HG03159 (cell line): ENCODE data around the gene SAE1.

ENCODE experiments used
- ATAC-seq: cut with Tn5 transposase; IDR thresholded peaks from one replicate; pipeline ENCODE4 v1.9.1; 2021; ENCODE audit warnings: mild to moderate bottlenecking, moderate library complexity; ENCODE audit not compliant: unreplicated experiment

Gene SAE1

GRCh38 chr19:47157431-47158321 lies 27.0 kb downstream of the SAE1 start:
- no peak for ATAC-seq

DNA sequence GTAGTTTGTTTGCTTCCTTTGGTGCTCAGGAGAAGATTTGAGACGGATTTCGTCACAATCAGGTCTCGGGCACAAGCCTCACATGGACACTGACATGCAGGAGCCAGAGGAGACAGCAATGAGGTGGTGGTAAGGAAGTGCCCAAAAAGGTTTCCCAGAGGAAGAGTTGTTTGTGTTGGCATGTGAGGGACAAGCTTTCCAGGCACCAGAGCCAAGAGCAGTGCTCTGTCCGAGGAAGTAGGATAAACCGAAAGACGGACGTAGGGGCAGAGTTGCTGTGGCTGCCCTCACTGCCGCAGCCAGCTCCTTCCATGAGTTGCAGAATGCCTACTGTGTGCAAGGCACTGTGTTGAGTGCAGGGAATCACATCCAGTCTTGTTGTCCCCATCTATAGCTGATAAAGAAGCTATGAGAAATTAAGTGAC lies 27.7 kb downstream of the SAE1 start:
- ATAC-seq = no peak

GRCh38 chr19:47158879-47159503 lies 28.4 kb downstream of the SAE1 start:
- no peak for ATAC-seq

GRCh38 chr19:47161876-47162489 lies 31.3 kb downstream of the SAE1 start:
- no peak for ATAC-seq

GRCh38 chr19:47168065-47168464 lies 37.4 kb downstream of the SAE1 start:
- ATAC-seq = no peak

DNA sequence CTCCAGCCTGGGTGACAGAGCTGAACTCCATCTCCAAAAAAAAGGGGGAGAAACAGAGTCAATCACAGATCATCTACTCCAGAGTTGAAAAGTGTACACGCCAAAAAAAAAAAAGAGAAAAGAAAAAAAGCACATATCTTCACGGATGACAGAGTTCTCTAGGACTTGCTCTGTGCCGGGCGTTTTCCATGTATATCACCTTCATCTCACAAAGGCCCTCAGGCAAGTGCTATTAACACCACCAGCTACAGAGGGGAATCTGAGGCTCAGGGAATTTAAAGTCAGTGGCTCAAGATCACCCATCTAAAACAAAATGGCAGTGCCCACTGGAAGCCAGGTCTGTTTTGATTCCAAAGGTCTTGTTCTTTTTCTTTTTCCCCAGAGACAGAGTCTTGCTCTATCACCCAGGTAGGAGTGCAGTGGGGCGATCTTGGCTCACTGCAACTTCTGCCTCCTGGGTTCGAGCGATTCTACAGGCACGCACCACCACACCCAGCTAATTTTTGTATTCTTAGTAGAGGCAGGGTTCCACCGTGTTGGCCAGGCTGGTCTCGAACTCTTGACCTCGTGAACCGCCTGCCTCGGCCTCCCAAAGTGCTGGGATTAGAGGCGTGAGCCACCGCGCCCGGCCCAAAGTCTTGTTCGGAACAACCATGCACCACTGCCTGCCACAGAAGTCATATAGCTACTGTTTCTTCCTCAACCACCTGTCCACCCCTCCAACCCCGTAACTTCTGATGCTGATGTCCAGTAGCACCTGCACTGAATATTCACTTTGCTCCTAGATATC lies 42.2 kb downstream of the SAE1 start:
- ATAC-seq = no peak

DNA sequence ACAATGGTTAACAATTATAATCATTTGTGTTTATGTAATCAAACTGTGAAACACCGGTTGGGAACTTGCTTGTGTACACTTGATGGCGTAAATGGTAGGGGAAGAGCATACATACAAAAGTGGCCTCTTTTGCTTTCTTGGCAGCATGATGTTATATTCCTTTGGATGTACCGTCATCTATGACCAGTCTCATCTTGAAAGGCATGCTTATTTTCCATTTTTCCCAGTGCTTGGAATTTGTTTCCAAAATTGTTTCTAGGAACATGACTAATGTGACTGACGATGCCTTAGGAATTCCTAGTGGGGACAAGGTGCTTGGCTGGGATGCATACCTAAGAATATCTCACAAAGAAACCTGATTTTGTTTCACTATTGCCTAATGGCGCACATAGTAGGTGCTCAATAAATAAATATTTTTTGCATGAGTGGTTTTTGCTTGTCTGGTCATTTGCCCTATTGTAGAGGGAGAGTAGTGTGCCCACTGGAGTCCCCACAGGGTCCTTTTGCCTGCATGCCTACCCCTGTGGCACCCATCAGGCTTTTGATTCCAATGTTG lies 45.5 kb downstream of the SAE1 start:
- no peak for ATAC-seq

DNA sequence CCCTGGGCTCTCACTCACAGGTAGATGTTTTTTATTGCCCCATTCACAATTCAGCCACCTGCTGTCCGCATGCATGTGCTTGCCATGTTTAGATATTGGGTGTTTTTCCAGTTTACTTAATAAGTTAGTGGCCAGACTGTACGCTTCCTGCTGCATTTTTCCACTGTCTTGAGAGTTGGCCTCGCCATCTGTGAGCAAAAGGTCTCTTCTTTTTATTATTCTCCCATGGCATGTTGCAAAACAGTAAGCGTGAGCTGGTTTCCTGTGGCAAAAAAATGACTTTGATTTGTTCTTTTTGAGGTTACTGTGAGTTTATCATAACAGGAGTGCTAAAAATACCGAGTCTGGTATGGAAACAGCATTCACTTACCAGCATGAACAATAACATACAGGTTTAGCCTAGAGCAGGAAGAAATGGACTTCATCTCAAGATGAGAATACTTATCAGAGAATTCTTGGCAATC lies 46.0 kb downstream of the SAE1 start:
- ATAC-seq = no peak

- no peak for ATAC-seq
Measured at GRCh38 chr19:47179653-47180310, 49.1 kb downstream of the SAE1 start.

- ATAC-seq = no peak
Measured at GRCh38 chr19:47183601-47184000, 53.0 kb downstream of the SAE1 start.

- peak; percentile 74 for ATAC-seq
Measured at GRCh38 chr19:47186446-47187334, 56.1 kb downstream of the SAE1 start.

GRCh38 chr19:47187335-47187655 lies 56.7 kb downstream of the SAE1 start:
- no peak for ATAC-seq

GRCh38 chr19:47187797-47188196 lies 57.2 kb downstream of the SAE1 start:
- ATAC-seq = no peak

DNA sequence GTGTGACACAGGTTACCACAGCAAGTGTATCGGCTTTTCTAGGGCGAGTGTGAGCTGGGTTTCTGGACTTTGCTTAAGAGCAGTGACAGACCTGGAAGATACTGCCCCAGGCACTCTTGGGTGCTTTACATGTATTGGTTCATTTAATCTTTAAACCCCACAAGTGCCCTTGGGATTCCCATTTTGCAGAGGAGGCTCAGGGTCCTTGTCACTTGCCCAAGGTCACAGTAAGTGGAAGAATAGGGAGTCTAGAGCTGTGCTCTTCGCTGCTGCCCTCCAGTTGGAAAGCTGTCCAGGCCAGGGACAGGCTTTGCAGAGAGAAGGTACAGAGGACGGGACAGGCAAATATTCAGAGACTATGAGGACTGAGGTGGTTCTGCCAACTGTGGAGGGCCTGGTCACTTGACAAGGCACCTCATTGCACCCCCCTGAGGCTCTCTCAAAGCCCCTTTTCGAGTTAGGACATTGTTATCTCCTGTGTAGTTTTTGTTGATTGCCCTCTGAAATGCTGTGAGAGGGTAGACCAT lies 57.9 kb downstream of the SAE1 start:
- no peak for ATAC-seq

- no peak for ATAC-seq
Measured at GRCh38 chr19:47190167-47190727, 59.6 kb downstream of the SAE1 start.

DNA sequence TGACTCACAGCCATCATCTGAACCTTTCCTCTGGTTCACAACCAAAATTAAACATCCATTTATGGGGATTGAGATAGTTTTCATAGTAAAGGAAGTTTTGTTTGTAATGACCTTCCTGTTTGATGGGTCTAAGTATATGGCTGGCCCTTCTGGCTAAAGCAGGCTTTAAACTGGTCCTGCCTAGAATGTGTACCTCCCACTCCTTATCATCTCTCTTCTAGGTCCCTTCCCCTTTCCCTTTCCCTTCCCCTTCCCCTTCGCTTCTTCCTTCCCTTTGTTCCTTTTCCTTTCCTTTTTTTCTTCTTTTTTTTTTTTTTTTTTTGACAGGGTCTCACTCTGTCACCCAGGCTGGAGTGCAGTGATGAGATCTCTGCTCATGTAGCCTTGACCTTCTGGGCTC lies 64.8 kb downstream of the SAE1 start:
- ATAC-seq = no peak

DNA sequence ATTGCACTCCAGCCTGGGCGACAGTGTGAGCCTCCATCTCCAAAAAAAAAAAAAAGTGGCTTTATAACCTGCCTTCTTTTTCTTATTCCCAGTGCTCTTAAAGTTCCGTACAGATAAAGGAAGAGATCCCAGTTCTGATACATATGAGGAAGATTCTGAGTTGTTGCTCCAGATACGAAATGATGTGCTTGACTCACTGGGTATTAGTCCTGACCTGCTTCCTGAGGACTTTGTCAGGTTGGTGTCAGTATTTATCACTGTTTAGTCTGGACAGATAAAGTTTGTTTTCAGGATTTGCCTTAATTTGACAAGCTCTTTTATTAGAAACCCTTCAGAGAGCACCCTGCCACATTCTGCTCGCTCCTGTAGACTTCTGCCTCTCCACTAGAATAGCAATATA lies 66.5 kb downstream of the SAE1 start:
- ATAC-seq = no peak

GRCh38 chr19:47200530-47200929 lies 69.9 kb downstream of the SAE1 start:
- ATAC-seq = no peak

GRCh38 chr19:47203254-47203653 lies 72.6 kb downstream of the SAE1 start:
- no peak for ATAC-seq
